GM20431 (cell line): ENCODE results near the gene SALL2.

ENCODE experiments used
- in situ Hi-C: fragments of 300-500 bp; cut with MseI, MboI; formaldehyde crosslinking; loops from one replicate; pipeline ENCODE4 v1.15.0; 2020; ENCODE audit warnings: low sequenced_read_pairs; ENCODE audit not compliant: unreplicated experiment

Gene SALL2

GRCh38 chr14:21528381-21529348, 2.5 kb upstream of the SALL2 start:
- in situ Hi-C loops: no loop called here

DNA sequence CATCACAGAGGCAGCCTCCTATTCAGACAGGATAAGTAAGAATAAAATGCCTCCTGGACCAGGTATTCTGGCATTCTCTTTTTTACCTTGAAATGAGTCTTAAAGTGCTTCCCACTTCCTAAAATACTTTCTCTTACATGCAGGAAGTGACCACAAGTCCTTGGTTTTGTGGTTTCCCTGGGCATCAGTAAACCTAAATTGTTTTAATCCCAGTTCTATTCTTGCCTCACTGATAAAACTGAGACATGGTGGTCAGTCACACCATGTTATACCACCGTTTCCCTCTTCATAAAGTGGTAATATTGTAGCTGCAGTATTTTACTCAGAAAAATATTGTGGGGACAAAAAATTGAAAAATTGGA, 1.2 kb upstream of the SALL2 start:
- in situ Hi-C loops: no loop called here

DNA sequence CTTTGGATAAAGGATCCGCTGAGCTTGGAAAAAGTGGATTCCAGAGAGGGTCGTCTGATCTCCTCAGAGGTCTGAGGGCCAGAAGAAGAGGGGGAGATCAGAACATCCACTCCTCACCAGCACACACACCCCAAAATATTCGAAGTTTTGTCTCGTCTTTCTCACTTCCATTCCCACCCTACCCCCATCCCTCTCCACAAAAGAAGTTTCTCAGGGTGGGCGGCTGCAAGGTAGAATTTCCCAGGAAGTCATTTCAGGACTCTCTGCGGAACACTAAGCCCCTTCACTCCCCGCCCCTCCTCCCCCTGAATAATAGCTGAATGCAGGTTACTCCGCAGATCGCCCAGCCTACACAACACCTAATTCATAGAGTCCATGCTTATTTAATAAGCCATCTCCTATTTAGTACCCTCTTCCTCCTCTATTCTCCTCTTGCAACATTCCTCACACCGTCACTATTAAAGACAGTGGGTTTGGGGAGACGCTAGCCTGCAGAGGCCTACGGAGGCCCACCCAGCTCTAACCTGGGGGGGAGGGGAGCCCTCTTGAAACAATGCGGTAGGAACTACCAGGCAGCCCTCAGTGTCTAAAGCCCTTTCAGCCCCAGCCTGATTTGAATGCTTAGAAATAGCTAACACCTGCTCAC, 649 bp upstream of the SALL2 start:
- in situ Hi-C loops: no loop called here

DNA sequence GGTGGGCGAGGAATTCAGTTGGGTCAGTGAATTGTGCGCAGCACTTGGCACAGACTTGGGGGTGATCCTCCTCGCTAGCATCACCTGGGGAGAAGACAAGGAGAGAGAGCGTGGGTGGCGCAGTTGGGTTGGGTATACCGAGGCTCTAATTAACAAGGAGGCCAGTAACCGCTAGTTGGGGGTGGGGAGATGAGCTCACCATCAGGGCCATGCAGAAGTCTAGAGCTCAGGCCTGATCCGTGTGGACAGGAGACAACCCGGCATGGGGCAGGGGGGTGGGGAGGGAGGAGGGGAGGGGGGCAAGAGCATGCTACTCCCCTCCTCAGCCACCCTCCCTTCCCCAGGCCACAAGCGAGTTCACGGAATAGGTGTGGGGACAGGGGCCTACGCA, 580 bp downstream of the SALL2 start:
- in situ Hi-C loops: no loop called here

- in situ Hi-C loops: no loop called here
These were observed 1.3 kb downstream of the SALL2 start for GRCh38 chr14:21524575-21525490.

- in situ Hi-C loops: no loop called here
These were observed 2.9 kb downstream of the SALL2 start for GRCh38 chr14:21523203-21523602.

- in situ Hi-C loops: no loop called here
These were observed 4.6 kb downstream of the SALL2 start for GRCh38 chr14:21521501-21521900.

GRCh38 chr14:21520767-21521166, 5.4 kb downstream of the SALL2 start:
- in situ Hi-C loops: no loop called here

DNA sequence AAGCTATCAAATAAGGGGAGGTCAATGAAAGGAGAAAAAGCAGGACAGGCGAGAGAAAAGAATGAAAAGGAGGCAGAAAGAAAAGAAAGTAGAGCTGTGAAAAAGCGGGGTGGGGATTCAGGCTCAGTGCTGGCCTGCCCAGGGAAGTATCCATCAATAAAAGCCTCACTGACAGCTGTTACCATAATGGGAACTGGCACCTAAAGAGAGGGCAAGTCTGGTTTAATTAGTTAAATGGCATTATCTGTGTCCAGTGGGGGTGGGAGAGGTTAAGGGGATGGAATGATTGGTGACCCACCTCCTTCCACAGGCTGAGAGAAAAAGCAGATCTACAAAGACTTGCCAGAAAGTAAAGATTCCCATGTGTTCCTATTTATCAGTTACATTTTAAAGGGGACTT, 7.4 kb downstream of the SALL2 start:
- in situ Hi-C loops: no loop called here

- in situ Hi-C loops: no loop called here
These were observed 11.8 kb downstream of the SALL2 start for GRCh38 chr14:21514341-21514740.

DNA sequence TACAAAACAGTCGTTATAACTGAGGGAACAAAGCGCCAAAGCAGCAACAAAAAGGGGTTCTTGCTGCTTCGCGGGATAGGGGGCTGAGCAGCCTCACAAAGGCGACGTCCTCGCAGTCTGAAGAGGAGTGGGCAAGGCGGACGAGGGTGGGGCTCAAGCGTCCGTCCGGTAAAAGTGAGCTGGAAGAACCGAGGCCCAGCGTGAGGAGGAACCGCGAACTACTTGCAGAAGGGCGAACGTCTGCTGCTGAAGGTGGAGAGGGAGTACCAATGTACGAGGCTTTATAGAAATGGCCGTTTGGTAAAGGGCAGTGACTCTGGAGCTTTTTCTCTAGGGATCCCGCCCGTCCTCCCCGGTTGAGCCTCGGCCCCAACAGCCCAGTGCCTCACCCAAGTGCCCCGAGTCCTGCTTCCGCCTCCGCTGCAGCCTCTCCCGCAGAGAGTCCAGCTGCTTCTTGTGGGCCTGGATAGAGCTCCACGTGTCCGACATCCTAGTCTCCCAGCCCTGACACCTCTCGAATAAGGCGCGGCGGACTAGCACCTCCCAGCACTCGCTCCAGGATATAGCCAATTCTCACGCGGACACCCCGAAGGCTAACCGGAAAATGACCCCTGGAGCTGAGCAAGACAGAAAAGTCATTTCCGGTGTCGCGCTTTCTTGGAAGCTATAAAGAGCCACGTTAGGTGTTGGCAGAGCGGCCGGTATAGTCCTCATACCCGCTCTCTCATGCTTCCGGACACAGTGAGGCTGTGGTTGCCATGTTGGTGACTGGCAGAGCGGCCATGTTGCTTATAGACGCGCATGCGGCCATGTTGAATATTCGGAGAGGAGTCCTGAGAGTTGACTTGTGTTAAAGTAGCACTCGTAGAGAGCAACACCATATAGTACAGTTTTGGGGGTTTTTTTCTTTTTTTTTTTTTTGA, 15.2 kb downstream of the SALL2 start, which contains the start of gene METTL3:
Gene METTL3 (minus strand): TSS at position 606 of the 923 bp plus-strand sequence. CDS start 117 bp downstream, at position 489.
- in situ Hi-C loops: no loop called here

GRCh38 chr14:21509432-21510143, 16.6 kb downstream of the SALL2 start:
- in situ Hi-C loops: no loop called here

- in situ Hi-C loops: no loop called here
These were observed 19.6 kb downstream of the SALL2 start for GRCh38 chr14:21506557-21506956.

DNA sequence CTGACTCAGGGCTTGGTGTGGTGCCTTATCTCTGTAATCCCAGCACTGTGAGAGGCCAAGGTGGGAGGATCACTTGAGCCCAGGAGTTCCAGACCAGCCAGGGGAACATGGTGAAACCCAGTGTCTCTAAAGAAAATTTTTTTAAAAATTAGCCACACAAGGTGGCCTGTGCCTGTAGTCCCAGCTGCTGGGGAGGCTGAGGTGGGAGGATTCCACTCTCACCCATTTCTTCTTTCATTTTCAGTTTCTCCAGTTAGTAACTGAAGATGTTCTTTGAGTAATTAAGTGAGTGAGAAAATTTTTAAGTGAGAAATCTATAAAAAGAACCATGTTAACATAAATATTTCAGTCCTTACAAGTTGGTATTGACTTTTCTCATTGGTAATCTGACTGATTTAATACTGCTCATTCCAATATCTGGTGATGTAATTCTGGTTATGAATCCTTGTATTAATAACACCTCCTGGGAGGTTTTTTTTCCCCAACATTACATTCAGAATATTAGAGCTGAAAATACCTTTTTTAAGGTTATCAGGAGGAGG, 21.1 kb downstream of the SALL2 start:
- in situ Hi-C loops: no loop called here

DNA sequence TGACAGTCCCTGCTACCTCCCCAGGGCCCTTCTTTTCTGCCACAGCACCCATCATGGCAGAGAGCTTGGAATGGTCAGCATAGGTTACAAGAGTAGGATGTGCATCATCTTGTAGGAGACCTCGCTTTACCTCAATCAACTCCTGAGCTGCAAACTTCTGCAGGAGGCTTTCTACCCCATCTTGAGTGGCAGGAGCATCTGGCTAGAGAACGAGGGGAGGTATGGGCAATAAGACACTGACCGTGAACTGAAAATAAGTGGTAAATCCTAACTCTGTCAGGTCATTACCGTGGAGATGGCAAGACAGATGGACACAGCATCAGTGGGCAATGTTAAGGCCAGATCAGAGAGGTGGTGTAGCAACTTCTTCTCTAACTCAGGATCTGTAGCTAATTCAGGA, 22.8 kb downstream of the SALL2 start:
- in situ Hi-C loops: no loop called here

- in situ Hi-C loops: no loop called here
These were observed 24.6 kb downstream of the SALL2 start for GRCh38 chr14:21501568-21501967.

DNA sequence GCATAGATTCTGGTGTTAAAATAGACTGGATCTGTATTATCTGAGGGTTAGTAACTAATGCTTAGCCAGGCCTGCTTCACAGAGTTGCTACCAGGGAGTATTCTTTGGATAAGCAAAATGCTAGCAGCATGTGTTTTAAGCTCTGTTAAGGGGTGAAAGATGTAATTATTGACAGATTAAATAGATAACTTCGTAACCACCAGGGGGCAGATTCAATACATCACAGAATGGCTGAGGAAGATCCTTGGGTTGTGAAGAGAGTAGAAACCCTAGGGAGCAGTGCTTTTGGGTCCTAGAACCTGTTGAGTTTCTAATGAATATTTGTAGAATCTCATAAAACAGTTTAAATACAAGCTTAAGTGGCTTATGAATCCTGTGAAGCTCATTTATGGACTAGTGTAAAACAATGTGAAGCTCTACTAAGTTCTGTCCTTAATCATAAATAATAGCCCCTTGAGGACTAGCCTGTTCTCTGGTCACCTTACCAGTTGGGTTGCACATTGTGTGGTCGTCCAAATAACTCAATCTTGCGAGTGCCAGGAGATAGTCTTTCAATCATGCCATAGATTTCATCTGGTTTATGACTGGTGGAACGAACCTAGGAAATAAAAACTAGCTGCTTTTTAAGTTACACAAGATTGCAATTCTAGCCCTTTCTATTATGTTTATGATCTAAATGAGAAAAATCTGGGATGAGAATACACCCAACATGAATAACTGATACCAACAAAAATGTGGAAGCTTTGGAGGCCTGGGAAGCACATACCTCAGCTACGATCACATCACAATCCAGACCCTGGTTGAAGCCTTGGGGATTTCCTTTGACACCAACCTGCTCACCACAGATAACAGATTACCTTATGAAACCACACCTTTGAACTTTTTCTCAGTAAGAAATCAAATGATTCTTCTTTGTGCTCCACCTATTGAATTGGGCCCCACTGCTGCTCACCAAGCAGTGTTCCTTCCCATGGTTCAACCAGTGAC, 27.3 kb downstream of the SALL2 start:
- in situ Hi-C loops: no loop called here
